HCT116 (cell line): ENCODE data around the gene PLAC8. TPM values are rescaled to one million over a fixed set of nuclear protein-coding genes. Genes with fewer than 3 reads are reported as not detected.

Experiments used
- ATAC-seq: fragments of 200-7000 bp; cut with Tn5 transposase; 2 replicates; pipeline ENCODE4 v1.9.1; 2020; ENCODE audit warnings: mild to moderate bottlenecking, moderate library complexity
- BruUV-seq: library from RNA; stranded (reverse); fragments of 400-500 nt; replicated peaks from 2 replicates; lab custom pipeline; 2021; lab: Mats Ljungman, UMichigan
- CTCF ChIA-PET: fragments of 300-600 bp; sonication (Branson Sonifier 250); formaldehyde crosslinking; loops from one replicate; lab custom pipeline; 2021; ENCODE audit warnings: antibody characterized with exemption; lab: Charles Lee
- POLR2A ChIA-PET: fragments of 300-600, 350-600 bp; sonication (Branson Sonifier 250); formaldehyde crosslinking; loops from one replicate; lab custom pipeline; 2021; ENCODE audit warnings: antibody characterized with exemption; lab: Charles Lee
- RAD21 ChIA-PET, 2 experiments: fragments of 300-600 bp; sonication (Branson Sonifier 250); formaldehyde crosslinking; loops; one replicate each; lab custom pipeline; 2023; ENCODE audit warnings: low total read pairs in 2 of 2; ENCODE audit not compliant: uncharacterized antibody in 2 of 2, unreplicated experiment in 2 of 2, low non-redundant PET in 1 of 2; lab: Charles Lee
- DNase-seq: peaks from one replicate; pipeline ENCODE4 v3.0.0-alpha.2; 2010; ENCODE audit warnings: low read depth, low spot score
- H2AFZ ChIP-seq: fragments of 200-600 bp; shearing (Covaris generic), sonication (generic); 2 replicates; pipeline ENCODE4 v1.6.1; 2017; ENCODE audit warnings: low read depth, mixed run types, mixed read lengths, antibody characterized with exemption, low read length; ENCODE audit not compliant: poor library complexity, severe bottlenecking
- H3K27ac ChIP-seq: 2 replicates; pipeline ENCODE4 v1.5.1; 2012; ENCODE audit warnings: low read depth, low read length
- H3K27me3 ChIP-seq: fragments of 200-600 bp; sonication (generic); 2 replicates; pipeline ENCODE4 v1.6.1; 2016; ENCODE audit warnings: mixed run types, low read length, mixed read lengths; ENCODE audit not compliant: insufficient read depth
- H3K36me3 ChIP-seq, 2 experiments: fragments of 200-500 bp in 1 of 2; fragments of 200-600 bp in 1 of 2; sonication (Bioruptor generic) in 1 of 2; sonication (generic) in 1 of 2; 2 replicates each; pipeline versions ENCODE4 v1.5.1 to v1.6.1; 2014 to 2016; ENCODE audit warnings: low read length in 2 of 2, inconsistent platforms in 1 of 2, mixed read lengths in 1 of 2, mixed run types in 1 of 2; ENCODE audit not compliant: insufficient read depth in 2 of 2, control insufficient read depth in 1 of 2
- H3K4me1 ChIP-seq, 2 experiments: fragments of 200-600 bp in 1 of 2; sonication (generic) in 1 of 2; 2 replicates each; pipeline versions ENCODE4 v1.5.1 to v1.6.1; 2012 to 2017; ENCODE audit warnings: low read length in 2 of 2, inconsistent platforms in 1 of 2, mild to moderate bottlenecking in 1 of 2, mixed read lengths in 1 of 2, mixed run types in 1 of 2, moderate library complexity in 1 of 2; ENCODE audit not compliant: insufficient read depth in 2 of 2, control insufficient read depth in 1 of 2
- H3K4me2 ChIP-seq: fragments of 200-600 bp; sonication (generic); 2 replicates; pipeline ENCODE4 v1.6.1; 2017; ENCODE audit warnings: mixed run types, low read length, mixed read lengths
- H3K4me3 ChIP-seq, 2 experiments: fragments of 200-600 bp in 1 of 2; sonication (generic) in 1 of 2; replicated peaks in 1 of 2; 2 replicates each; pipeline ENCODE4 v1.5.1; 2011 to 2016; ENCODE audit warnings: low read length in 2 of 2, control low read depth in 1 of 2, low read depth in 1 of 2, mild to moderate bottlenecking in 1 of 2, mixed read lengths in 1 of 2, mixed run types in 1 of 2
- H3K79me2 ChIP-seq: fragments of 200-600 bp; sonication (generic); 2 replicates; pipeline ENCODE4 v1.6.1; 2017; ENCODE audit warnings: mild to moderate bottlenecking, mixed run types, low read length, moderate library complexity, mixed read lengths; ENCODE audit not compliant: insufficient read depth
- H3K9ac ChIP-seq: fragments of 200-600 bp; sonication (generic); 2 replicates; pipeline ENCODE4 v1.6.1; 2016; ENCODE audit warnings: low read length, mixed read lengths
- H3K9me2 ChIP-seq: fragments of 200-600 bp; sonication (generic), shearing (Covaris generic); 2 replicates; pipeline ENCODE4 v1.6.1; 2017; ENCODE audit warnings: mixed run types, mild to moderate bottlenecking, moderate library complexity; ENCODE audit not compliant: insufficient read depth
- H3K9me3 ChIP-seq, 2 experiments: fragments of 200-500 bp in 1 of 2; fragments of 200-600 bp in 1 of 2; sonication (Bioruptor generic) in 1 of 2; sonication (generic) in 1 of 2; 2 replicates each; pipeline ENCODE4 v1.6.1; 2014 to 2017; ENCODE audit warnings: low read length in 2 of 2, mixed read lengths in 2 of 2, inconsistent platforms in 1 of 2, low read depth in 1 of 2, mild to moderate bottlenecking in 1 of 2, mixed run types in 1 of 2, moderate library complexity in 1 of 2; ENCODE audit not compliant: control insufficient read depth in 1 of 2, insufficient read depth in 1 of 2
- H4K20me1 ChIP-seq: fragments of 200-600 bp; sonication (generic), shearing (Covaris generic); 2 replicates; pipeline ENCODE4 v1.6.1; 2017; ENCODE audit warnings: mixed run types, mild to moderate bottlenecking, moderate library complexity; ENCODE audit not compliant: insufficient read depth
- ATF3 ChIP-seq: IDR thresholded peaks from 2 replicates; pipeline ENCODE4 v1.6.1; 2012
- CBX3 ChIP-seq: IDR thresholded peaks from 2 replicates; pipeline ENCODE4 v1.6.1; 2012; ENCODE audit warnings: low read depth
- CEBPB ChIP-seq: IDR thresholded peaks from 2 replicates; pipeline ENCODE4 v1.6.1; 2012; ENCODE audit warnings: low read depth
- EGR1 ChIP-seq: IDR thresholded peaks from 2 replicates; pipeline ENCODE4 v1.6.1; 2012; ENCODE audit warnings: low read depth
- ELF1 ChIP-seq: IDR thresholded peaks from 2 replicates; pipeline ENCODE4 v1.6.1; 2012; ENCODE audit warnings: low read depth, borderline replicate concordance
- EZH2phosphoT487 ChIP-seq: fragments of 200-600 bp; IDR thresholded peaks from 2 replicates; pipeline ENCODE4 v1.6.1; 2018; ENCODE audit warnings: antibody characterized with exemption, borderline replicate concordance
- JUND ChIP-seq: IDR thresholded peaks from 2 replicates; pipeline ENCODE4 v1.6.1; 2012
- POLR2A ChIP-seq: IDR thresholded peaks from 2 replicates; pipeline ENCODE4 v1.7.0; 2011; ENCODE audit warnings: borderline replicate concordance; ENCODE audit not compliant: insufficient read depth, insufficient read length; ENCODE audit errors: extremely low read depth
- RAD21 ChIP-seq: IDR thresholded peaks from 2 replicates; pipeline ENCODE4 v1.6.1; 2012; ENCODE audit warnings: low read depth, mild to moderate bottlenecking
- SIN3A ChIP-seq: IDR thresholded peaks from 2 replicates; pipeline ENCODE4 v1.6.1; 2012; ENCODE audit warnings: low read depth
- SRF ChIP-seq: IDR thresholded peaks from 2 replicates; pipeline ENCODE4 v1.6.1; 2012; ENCODE audit warnings: low read depth
- ZFX ChIP-seq: fragments of 450-650 bp; IDR thresholded peaks from 2 replicates; pipeline ENCODE4 v1.6.1; 2017
- intact Hi-C: fragments of 100-400 bp; cut with micrococcal nuclease; formaldehyde crosslinking; loops from 2 replicates; pipeline ENCODE4 v1.10.0; 2022
- total RNA-seq: library from RNA; stranded (reverse); gene quantifications from one replicate; pipeline ENCODE4 v1.2.1, GENCODE V29; 2021; ENCODE audit not compliant: unreplicated experiment
- TF ChIP-seq, protein P1 (sequence below), 3 experiments: fragments of 200-600 bp in 1 of 3; sonication (generic) in 1 of 3; IDR thresholded peaks in 2 of 3; conservative IDR thresholded peaks in 1 of 3; 2 replicates each; pipeline ENCODE4 v1.5.1; 2012 to 2017; ENCODE audit warnings: low read depth in 2 of 3, low read length in 2 of 3, antibody characterized with exemption in 1 of 3, borderline replicate concordance in 1 of 3, control low read depth in 1 of 3, mild to moderate bottlenecking in 1 of 3, mixed read lengths in 1 of 3, mixed run types in 1 of 3, moderate library complexity in 1 of 3; ENCODE audit not compliant: insufficient read depth in 1 of 3
- TF ChIP-seq, protein P2 (sequence below): IDR thresholded peaks from 2 replicates; pipeline ENCODE4 v1.6.1; 2011; ENCODE audit warnings: mild to moderate bottlenecking, low read length, moderate library complexity; ENCODE audit not compliant: insufficient replicate concordance; ENCODE audit errors: extremely low read depth

Gene PLAC8
- total RNA-seq, 1 experiment from 2014 or later = 0.61 TPM

DNA sequence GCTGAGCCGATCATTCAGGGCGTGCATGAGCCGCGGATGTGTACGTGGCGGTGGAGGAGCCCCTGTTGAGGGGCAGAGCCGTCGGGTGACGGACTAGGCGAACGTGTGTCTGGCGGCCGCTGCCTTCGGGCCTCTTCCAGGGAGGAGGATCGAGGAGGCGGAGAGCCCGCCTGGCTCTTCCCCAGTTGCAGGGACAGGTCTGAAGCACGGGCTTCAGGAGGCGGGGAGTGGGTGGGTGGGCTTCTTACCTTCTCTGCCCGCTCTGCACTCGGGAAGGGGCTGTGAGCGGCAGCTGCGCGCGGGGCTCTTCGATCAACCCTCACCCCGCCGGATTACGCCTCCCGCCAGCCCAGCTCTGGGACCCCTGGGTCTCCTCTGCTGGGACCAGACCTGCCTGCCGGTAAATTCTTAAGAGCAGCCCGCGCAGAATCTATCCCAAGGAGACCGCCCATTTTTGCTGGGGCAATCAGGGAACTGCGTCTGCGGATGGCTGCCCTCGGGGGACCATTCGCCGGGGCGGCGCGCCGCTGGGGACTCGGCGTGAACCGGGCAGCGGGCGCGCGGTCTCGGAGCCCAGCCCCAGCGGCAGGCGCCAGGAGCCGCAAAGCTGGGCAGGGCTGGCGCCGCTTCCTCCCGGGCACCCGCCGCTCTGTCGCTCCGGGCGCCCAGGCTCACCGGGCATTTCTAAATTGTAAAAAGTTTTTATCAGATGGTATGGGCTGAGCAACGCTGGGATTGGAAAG, 4.9 kb downstream of the PLAC8 start:
- TF ChIP-seq EGR1 = no peak
- no peak for TF ChIP-seq ZFX
- TF ChIP-seq CEBPB = no peak
- TF ChIP-seq, protein P1, sequence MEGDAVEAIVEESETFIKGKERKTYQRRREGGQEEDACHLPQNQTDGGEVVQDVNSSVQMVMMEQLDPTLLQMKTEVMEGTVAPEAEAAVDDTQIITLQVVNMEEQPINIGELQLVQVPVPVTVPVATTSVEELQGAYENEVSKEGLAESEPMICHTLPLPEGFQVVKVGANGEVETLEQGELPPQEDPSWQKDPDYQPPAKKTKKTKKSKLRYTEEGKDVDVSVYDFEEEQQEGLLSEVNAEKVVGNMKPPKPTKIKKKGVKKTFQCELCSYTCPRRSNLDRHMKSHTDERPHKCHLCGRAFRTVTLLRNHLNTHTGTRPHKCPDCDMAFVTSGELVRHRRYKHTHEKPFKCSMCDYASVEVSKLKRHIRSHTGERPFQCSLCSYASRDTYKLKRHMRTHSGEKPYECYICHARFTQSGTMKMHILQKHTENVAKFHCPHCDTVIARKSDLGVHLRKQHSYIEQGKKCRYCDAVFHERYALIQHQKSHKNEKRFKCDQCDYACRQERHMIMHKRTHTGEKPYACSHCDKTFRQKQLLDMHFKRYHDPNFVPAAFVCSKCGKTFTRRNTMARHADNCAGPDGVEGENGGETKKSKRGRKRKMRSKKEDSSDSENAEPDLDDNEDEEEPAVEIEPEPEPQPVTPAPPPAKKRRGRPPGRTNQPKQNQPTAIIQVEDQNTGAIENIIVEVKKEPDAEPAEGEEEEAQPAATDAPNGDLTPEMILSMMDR (IDR thresholded peaks at IDR 0.05 in 2 of 3, conservative IDR thresholded peaks at IDR 0.05 in 1 of 3; ENCODE audit: borderline replicate concordance in 1 of 3, insufficient read depth in 1 of 3, low read depth in 2 of 3, low read length in 2 of 3) = no peak
- no peak for TF ChIP-seq SRF
- TF ChIP-seq POLR2A = no peak
- no peak for TF ChIP-seq RAD21
- TF ChIP-seq EZH2phosphoT487 = no peak
- TF ChIP-seq, protein P2, sequence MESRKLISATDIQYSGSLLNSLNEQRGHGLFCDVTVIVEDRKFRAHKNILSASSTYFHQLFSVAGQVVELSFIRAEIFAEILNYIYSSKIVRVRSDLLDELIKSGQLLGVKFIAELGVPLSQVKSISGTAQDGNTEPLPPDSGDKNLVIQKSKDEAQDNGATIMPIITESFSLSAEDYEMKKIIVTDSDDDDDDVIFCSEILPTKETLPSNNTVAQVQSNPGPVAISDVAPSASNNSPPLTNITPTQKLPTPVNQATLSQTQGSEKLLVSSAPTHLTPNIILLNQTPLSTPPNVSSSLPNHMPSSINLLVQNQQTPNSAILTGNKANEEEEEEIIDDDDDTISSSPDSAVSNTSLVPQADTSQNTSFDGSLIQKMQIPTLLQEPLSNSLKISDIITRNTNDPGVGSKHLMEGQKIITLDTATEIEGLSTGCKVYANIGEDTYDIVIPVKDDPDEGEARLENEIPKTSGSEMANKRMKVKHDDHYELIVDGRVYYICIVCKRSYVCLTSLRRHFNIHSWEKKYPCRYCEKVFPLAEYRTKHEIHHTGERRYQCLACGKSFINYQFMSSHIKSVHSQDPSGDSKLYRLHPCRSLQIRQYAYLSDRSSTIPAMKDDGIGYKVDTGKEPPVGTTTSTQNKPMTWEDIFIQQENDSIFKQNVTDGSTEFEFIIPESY = no peak
- TF ChIP-seq ELF1 = no peak
- TF ChIP-seq CBX3 = no peak
- TF ChIP-seq JUND = no peak
- TF ChIP-seq SIN3A = no peak
- no peak for TF ChIP-seq ATF3
- ChIA-PET RAD21 (no interaction called here), POLR2A (no interaction called here), CTCF (interaction anchor here (0.6 to 1.9 kb wide), 6 partner anchors 9 to 142 kb away, joined by 3 to 8 read pairs (median 3); no protein-coding TSS in a partner anchor)
- Histone ChIP-seq H4K20me1 (no peaks in the 10 kb centered on the region), H3K27me3 (no peaks in the 10 kb centered on the region), H3K9ac (no peak overlapping the region), H3K79me2 (no peaks in the 10 kb centered on the region), H2AFZ (peak overlapping the region; percentile 84), H3K36me3 (no peaks in the 10 kb centered on the region), H3K9me3 (no peaks in the 10 kb centered on the region), H3K27ac (no peak overlapping the region), H3K4me1 (peaks cover 4 to 16% of the 10 kb centered on the region in 2 experiments; a peak in 3 of 4 replicates), H3K4me2 (no peak overlapping the region), H3K9me2 (no peaks in the 10 kb centered on the region), H3K4me3 (no peak overlapping the region)
- intact Hi-C loops = no loop called here
- ATAC-seq (no peak), DNase-seq (no peak)
- BruUV-seq = no TSS peak
